ENCODE results near the gene C6orf163.

Gene C6orf163

GRCh38 chr6:87340230-87340629, 4.4 kb upstream of the C6orf163 start:
- TF ChIP-seq CTCF (conservative IDR thresholded peaks at IDR 0.05; ENCODE audit: low read length) = no peak
- no peak overlapping the region for H3K4me3 ChIP-seq (ENCODE audit: low read length)
- no peak for DNase-seq (ENCODE audit: low read depth)

GRCh38 chr6:87341158-87341557, 3.5 kb upstream of the C6orf163 start:
- no peak overlapping the region for H3K4me3 ChIP-seq (ENCODE audit: low read length)
- DNase-seq (ENCODE audit: low read depth) = no peak
- TF ChIP-seq CTCF (conservative IDR thresholded peaks at IDR 0.05; ENCODE audit: low read length) = no peak

DNA sequence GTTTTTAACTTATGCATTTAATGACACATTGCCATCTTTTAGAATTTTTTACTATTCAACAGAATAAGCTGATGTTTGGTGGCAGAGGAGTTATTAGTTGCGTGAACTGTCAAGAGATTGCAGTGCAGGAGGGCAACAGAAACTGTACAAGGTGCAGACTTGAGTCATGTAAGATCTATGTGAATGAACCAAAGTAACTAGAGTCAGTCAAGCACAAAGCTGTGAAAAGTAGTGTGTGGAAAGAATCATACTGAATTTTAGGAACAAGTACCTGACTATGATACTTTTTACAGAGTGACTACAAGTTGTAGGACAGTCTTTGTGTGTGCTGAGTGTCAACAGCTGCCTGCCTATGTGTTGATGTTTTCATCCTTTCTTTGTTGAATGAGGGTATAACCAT, 2.7 kb upstream of the C6orf163 start:
- TF ChIP-seq CTCF (conservative IDR thresholded peaks at IDR 0.05; ENCODE audit: low read length) = no peak
- no peak for DNase-seq (ENCODE audit: low read depth)
- no peak overlapping the region for H3K4me3 ChIP-seq (ENCODE audit: low read length)

DNA sequence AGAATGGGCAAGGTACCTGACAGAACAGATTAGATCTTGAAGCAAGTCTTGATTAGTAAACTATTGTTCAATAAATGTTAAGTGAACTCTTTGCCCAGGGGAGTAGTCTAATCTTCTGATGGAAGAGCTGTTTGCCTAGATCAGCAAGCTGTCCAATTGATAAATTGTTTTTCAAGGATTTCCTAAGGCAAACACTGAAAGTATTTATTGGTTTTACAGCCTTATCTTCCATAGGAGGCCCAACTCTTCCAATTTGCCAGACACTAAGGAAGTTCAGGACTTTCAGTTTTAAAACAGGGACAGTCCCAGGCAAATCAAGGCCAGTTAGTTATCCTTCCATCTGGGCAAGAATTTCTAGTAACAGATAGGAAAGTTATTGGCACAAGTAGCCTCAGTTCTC, 1.8 kb upstream of the C6orf163 start:
- no peak for TF ChIP-seq CTCF (conservative IDR thresholded peaks at IDR 0.05; ENCODE audit: low read length)
- DNase-seq (ENCODE audit: low read depth) = no peak

DNA sequence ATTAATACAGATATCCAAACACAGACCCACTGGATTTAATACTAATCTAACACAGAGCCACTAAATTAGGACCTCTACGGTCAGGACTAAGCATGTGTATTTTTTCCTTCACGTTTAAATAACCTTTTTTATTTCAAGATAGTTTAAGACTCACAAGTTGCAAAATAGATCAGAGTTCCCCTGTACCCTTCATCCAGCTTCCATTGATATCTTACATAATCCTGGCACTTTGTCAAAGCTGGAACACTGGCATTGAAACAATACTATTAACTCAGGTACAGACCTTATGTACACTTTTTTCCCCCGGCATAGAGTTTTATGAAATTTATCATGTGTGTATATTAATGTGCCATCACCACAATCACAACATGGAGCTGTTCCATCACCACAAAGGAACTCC, 2.1 kb downstream of the C6orf163 start:
- no peak overlapping the region for H3K4me3 ChIP-seq (ENCODE audit: low read length)
- DNase-seq (ENCODE audit: low read depth) = no peak
- no peak for TF ChIP-seq CTCF (conservative IDR thresholded peaks at IDR 0.05; ENCODE audit: low read length)

More for the DNA sequence above, 1.8 kb upstream of the C6orf163 start:
- H3K4me3 ChIP-seq (ENCODE audit: low read length) = no peak overlapping the region

DNA sequence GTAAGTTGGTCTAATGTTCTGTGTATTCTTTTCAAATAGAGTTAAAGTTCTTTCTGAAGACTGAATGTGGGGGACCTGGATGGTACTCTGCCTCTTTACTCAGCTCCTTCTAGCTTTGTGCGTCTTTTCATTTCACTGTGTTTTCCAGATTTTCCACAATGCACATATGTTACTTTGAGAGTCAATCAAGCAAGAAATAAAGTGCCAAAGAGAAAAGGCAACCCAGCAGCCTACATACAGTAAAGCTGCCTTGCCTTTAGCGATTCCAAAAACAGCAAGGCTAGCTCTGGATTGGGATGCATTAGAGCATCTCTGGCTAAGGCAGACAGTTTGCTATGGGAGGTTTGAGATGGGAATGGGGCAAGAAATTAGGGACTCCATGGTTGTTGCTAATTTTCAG, 5.3 kb downstream of the C6orf163 start:
- H3K4me3 ChIP-seq (ENCODE audit: low read length) = no peak overlapping the region
- no peak for TF ChIP-seq CTCF (conservative IDR thresholded peaks at IDR 0.05; ENCODE audit: low read length)
- DNase-seq (ENCODE audit: low read depth) = no peak

GRCh38 chr6:87350516-87350915, 5.9 kb downstream of the C6orf163 start:
- DNase-seq (ENCODE audit: low read depth) = peak; percentile 18
- TF ChIP-seq CTCF (conservative IDR thresholded peaks at IDR 0.05; ENCODE audit: low read length) = no peak
- no peak overlapping the region for H3K4me3 ChIP-seq (ENCODE audit: low read length)

Data from AG10803 (cell line).